K562 (cell line): ENCODE measurements around the gene GRIK1. TPM values are rescaled to one million over a fixed set of nuclear protein-coding genes. Genes with fewer than 3 reads are reported as not detected.

Experiments used
- BCOR ChIP-seq: fragments of 450-650 bp; IDR thresholded peaks from 2 replicates; pipeline ENCODE4 v1.6.1; 2016
- CBX2 ChIP-seq: fragments of 200-600 bp; sonication (generic); IDR thresholded peaks from one replicate; pipeline ENCODE4 v1.6.1; 2012; ENCODE audit warnings: mild to moderate bottlenecking, low read length, inconsistent platforms; ENCODE audit not compliant: insufficient read depth, poor library complexity, severe bottlenecking
- ELF4 ChIP-seq: fragments of 450-650 bp; formaldehyde crosslinking; IDR thresholded peaks from 2 replicates; pipeline ENCODE4 v1.4.0; 2022; ENCODE audit warnings: missing genetic modification characterization
- HLTF ChIP-seq: fragments of 450-650 bp; IDR thresholded peaks from 2 replicates; pipeline ENCODE4 v1.6.1; 2016
- MAFG ChIP-seq: fragments of 450-650 bp; conservative IDR thresholded peaks from 2 replicates; pipeline ENCODE4 v1.6.1; 2016; ENCODE audit warnings: missing genetic modification characterization, missing compliant biosample characterization
- MAZ ChIP-seq, 2 experiments: fragments of 450-650 bp in 1 of 2; sonication (generic) in 1 of 2; formaldehyde crosslinking; IDR thresholded peaks in 1 of 2; conservative IDR thresholded peaks in 1 of 2; 2 replicates each; pipeline versions ENCODE4 v1.4.0 to v1.5.0; 2020; ENCODE audit warnings: mild to moderate bottlenecking in 1 of 2, missing genetic modification reagents in 1 of 2
- MEF2D ChIP-seq: conservative IDR thresholded peaks from 2 replicates; pipeline ENCODE4 v1.6.1; 2016; ENCODE audit warnings: low read depth, missing genetic modification characterization, missing compliant biosample characterization
- NR1H2 ChIP-seq: sonication (generic); formaldehyde crosslinking; IDR thresholded peaks from 2 replicates; pipeline ENCODE4 v1.4.0; 2020; ENCODE audit warnings: mild to moderate bottlenecking, missing genetic modification reagents
- NR2F6 ChIP-seq: fragments of 450-650 bp; formaldehyde crosslinking; IDR thresholded peaks from 2 replicates; pipeline ENCODE4 v1.4.0; 2020; ENCODE audit warnings: mild to moderate bottlenecking
- PHB2 ChIP-seq: fragments of 450-650 bp; IDR thresholded peaks from 2 replicates; pipeline ENCODE4 v1.6.1; 2017; ENCODE audit warnings: low read depth
- RBM22 ChIP-seq: fragments of 200-400 bp; formaldehyde crosslinking; IDR thresholded peaks from 2 replicates; pipeline ENCODE4 v1.6.1; 2018; ENCODE audit warnings: low read length, low read depth; ENCODE audit not compliant: poor library complexity, severe bottlenecking
- RFX7 ChIP-seq: fragments of 250-450 bp; sonication (Bioruptor Pico); IDR thresholded peaks from 2 replicates; pipeline ENCODE4 v1.5.1; 2021; ENCODE audit warnings: mild to moderate bottlenecking
- SP1 ChIP-seq: sonication (generic); formaldehyde crosslinking; IDR thresholded peaks from 2 replicates; pipeline ENCODE4 v1.8.1; 2022; ENCODE audit warnings: mild to moderate bottlenecking, missing genetic modification reagents
- YY1 ChIP-seq, 3 experiments: IDR thresholded peaks; 2 replicates each; pipeline ENCODE4 v1.6.1; 2011; ENCODE audit warnings: low read length in 2 of 3, mild to moderate bottlenecking in 2 of 3, moderate library complexity in 2 of 3, borderline replicate concordance in 1 of 3, control low read depth in 1 of 3, low read depth in 1 of 3; ENCODE audit not compliant: insufficient read depth in 3 of 3, insufficient replicate concordance in 2 of 3, control insufficient read depth in 1 of 3, insufficient read length in 1 of 3; ENCODE audit errors: extremely low read depth in 1 of 3
- ZFX ChIP-seq: sonication (generic); formaldehyde crosslinking; IDR thresholded peaks from 2 replicates; pipeline ENCODE4 v1.8.0; 2022; ENCODE audit warnings: mild to moderate bottlenecking, missing genetic modification reagents, moderate library complexity
- ZNF134 ChIP-seq: fragments of 250-450 bp; sonication (Bioruptor Pico); conservative IDR thresholded peaks from 2 replicates; pipeline ENCODE4 v1.4.0; 2020
- ZNF174 ChIP-seq: fragments of 250-450 bp; sonication (Bioruptor Pico); IDR thresholded peaks from 2 replicates; pipeline ENCODE4 v1.4.0; 2020; ENCODE audit warnings: mild to moderate bottlenecking
- ZNF384 ChIP-seq: IDR thresholded peaks from 2 replicates; pipeline ENCODE4 v1.6.1; 2012; ENCODE audit warnings: low read depth, low read length, improper control_type of control experiment
- ZNF41 ChIP-seq: fragments of 250-450 bp; sonication (Bioruptor Pico); conservative IDR thresholded peaks from 2 replicates; pipeline ENCODE4 v1.4.0; 2020; ENCODE audit warnings: mild to moderate bottlenecking
- ZNF449 ChIP-seq: fragments of 250-450 bp; sonication (Bioruptor Pico); IDR thresholded peaks from 2 replicates; pipeline ENCODE4 v1.8.0; 2022; ENCODE audit warnings: moderate library complexity, mild to moderate bottlenecking, inconsistent platforms
- ZNF76 ChIP-seq: fragments of 250-450 bp; sonication (Bioruptor Pico); IDR thresholded peaks from 2 replicates; pipeline ENCODE4 v1.4.0; 2020; ENCODE audit warnings: mild to moderate bottlenecking, moderate library complexity, borderline replicate concordance
- polyA plus RNA-seq, 8 experiments: library from polyadenylated mRNA; depleted of rRNA in 4 of 8; stranded (reverse) in 5 of 8; unstranded in 3 of 8; fragments of >200 nt; fragmentation: Nextera tagmentation in 2 of 8; fragmentation: Illumina TruSeq in 1 of 8; extraction: Ambion mirVana in 2 of 8; extraction: Trizol in 1 of 8; gene quantifications; 2 replicates each; pipeline versions ENCODE4 v1.2.1 to v1.2.3, GENCODE V29; 2011 to 2014; ENCODE audit warnings: inconsistent platforms in 1 of 8, missing spikeins in 1 of 8
- total RNA-seq, 7 experiments: library from RNA; depleted of rRNA in 6 of 7; stranded (reverse); fragments of >200 nt in 6 of 7; fragmentation: Illumina TruSeq in 2 of 7; extraction: Trizol in 2 of 7; gene quantifications; 2 replicates each; pipeline versions ENCODE4 v1.2.1 to v1.2.3, GENCODE V29; 2011 to 2021; ENCODE audit warnings: low replicate concordance in 1 of 7
- TF ChIP-seq, protein P1 (sequence below): fragments of 250-450 bp; sonication (Bioruptor Pico); IDR thresholded peaks from 2 replicates; pipeline ENCODE4 v1.5.0; 2022; ENCODE audit warnings: mild to moderate bottlenecking
- TF ChIP-seq, protein P2 (sequence below): fragments of 450-650 bp; formaldehyde crosslinking; IDR thresholded peaks from 2 replicates; pipeline ENCODE4 v1.4.0; 2020; ENCODE audit warnings: mild to moderate bottlenecking, mixed read lengths

Gene GRIK1
- total and polyA plus RNA-seq, 9 of the 15 experiments (the other 6 are each of a cell fraction or from before 2014, with no cell fraction given): 0.17 to 2.8 (median 0.53) TPM

DNA sequence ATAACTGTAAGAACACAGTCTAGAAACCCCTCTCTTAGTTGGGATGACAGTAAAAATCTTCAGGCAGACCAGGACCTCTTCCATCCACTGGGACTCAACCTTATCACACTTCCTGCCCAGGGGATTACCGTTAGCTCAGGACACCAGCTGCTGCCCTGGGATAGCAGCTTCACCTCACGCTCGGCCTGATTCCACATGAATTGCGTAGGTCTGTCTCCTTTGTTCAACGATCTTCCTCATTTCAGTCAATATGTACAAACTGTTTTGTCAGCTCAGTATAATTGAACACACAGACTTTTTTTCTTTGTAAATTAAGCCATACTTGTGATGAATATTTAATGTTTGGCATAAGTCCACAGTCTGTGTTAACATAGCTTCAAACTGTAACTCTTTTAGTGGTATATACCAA lies 290.4 kb downstream of the GRIK1 start (continued):
- peak; percentile 66; the same call in 1 of the 2 replicates for TF ChIP-seq ZNF76 (CRISPR knock-in tag)
- peak; percentile 32 for TF ChIP-seq MEF2D (tag)
- no peak; the same call in 1 of the 2 replicates for TF ChIP-seq BCOR
- TF ChIP-seq RBM22: no peak
- no peak for TF ChIP-seq CBX2
- TF ChIP-seq, protein P1, sequence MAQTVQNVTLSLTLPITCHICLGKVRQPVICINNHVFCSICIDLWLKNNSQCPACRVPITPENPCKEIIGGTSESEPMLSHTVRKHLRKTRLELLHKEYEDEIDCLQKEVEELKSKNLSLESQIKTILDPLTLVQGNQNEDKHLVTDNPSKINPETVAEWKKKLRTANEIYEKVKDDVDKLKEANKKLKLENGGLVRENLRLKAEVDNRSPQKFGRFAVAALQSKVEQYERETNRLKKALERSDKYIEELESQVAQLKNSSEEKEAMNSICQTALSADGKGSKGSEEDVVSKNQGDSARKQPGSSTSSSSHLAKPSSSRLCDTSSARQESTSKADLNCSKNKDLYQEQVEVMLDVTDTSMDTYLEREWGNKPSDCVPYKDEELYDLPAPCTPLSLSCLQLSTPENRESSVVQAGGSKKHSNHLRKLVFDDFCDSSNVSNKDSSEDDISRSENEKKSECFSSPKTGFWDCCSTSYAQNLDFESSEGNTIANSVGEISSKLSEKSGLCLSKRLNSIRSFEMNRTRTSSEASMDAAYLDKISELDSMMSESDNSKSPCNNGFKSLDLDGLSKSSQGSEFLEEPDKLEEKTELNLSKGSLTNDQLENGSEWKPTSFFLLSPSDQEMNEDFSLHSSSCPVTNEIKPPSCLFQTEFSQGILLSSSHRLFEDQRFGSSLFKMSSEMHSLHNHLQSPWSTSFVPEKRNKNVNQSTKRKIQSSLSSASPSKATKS (CRISPR knock-in tag): 0 out of 2 replicates have a peak, but pooled peaks have one; percentile 67
- no peak for TF ChIP-seq NR2F6 (CRISPR knock-in tag)
- no peak for TF ChIP-seq ZNF174 (CRISPR knock-in tag)
- TF ChIP-seq ELF4: peak; percentile 89; the same call in 1 of the 2 replicates
- peak; percentile 62; the same call in 1 of the 2 replicates for TF ChIP-seq ZNF449 (CRISPR knock-in tag)
- TF ChIP-seq ZFX (CRISPR knock-in tag): 0 out of 2 replicates have a peak, but pooled peaks have one; percentile 26
- TF ChIP-seq PHB2: peak; percentile 66; the same call in 1 of the 2 replicates
- 0 out of 2 replicates have a peak, but pooled peaks have one; percentile 65 for TF ChIP-seq ZNF41 (CRISPR knock-in tag)
- TF ChIP-seq HLTF: no peak
- TF ChIP-seq MAZ (CRISPR knock-in tag; conservative IDR thresholded peaks at IDR 0.05 in 1 of 2, IDR thresholded peaks at IDR 0.05 in 1 of 2): peak; percentile 19 to 53; a peak in 2 of 4 replicates
- no peak for TF ChIP-seq RFX7 (CRISPR knock-in tag)
- no peak; the same call in 1 of the 2 replicates for TF ChIP-seq MAFG (tag)
- no peak; the same call in 1 of the 2 replicates for TF ChIP-seq ZNF134 (CRISPR knock-in tag)
- peak; percentile 54; the same call in 1 of the 2 replicates for TF ChIP-seq ZNF384
- 0 out of 2 replicates have a peak, but pooled peaks have one; percentile 22 for TF ChIP-seq SP1 (CRISPR knock-in tag)
- TF ChIP-seq, protein P2, sequence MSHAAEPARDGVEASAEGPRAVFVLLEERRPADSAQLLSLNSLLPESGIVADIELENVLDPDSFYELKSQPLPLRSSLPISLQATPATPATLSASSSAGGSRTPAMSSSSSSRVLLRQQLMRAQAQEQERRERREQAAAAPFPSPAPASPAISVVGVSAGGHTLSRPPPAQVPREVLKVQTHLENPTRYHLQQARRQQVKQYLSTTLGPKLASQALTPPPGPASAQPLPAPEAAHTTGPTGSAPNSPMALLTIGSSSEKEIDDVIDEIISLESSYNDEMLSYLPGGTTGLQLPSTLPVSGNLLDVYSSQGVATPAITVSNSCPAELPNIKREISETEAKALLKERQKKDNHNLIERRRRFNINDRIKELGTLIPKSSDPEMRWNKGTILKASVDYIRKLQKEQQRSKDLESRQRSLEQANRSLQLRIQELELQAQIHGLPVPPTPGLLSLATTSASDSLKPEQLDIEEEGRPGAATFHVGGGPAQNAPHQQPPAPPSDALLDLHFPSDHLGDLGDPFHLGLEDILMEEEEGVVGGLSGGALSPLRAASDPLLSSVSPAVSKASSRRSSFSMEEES (CRISPR knock-in tag): no peak
- TF ChIP-seq NR1H2 (CRISPR knock-in tag): no peak
- no peak for TF ChIP-seq YY1 (IDR thresholded peaks at IDR 0.05; ENCODE audit: borderline replicate concordance in 1 of 3, control insufficient read depth in 1 of 3, extremely low read depth in 1 of 3, insufficient read depth in 3 of 3, insufficient read length in 1 of 3, insufficient replicate concordance in 2 of 3, low read depth in 1 of 3, low read length in 2 of 3)
